ENCODE results near the gene MYO1E.

The MYO1E gene

DNA sequence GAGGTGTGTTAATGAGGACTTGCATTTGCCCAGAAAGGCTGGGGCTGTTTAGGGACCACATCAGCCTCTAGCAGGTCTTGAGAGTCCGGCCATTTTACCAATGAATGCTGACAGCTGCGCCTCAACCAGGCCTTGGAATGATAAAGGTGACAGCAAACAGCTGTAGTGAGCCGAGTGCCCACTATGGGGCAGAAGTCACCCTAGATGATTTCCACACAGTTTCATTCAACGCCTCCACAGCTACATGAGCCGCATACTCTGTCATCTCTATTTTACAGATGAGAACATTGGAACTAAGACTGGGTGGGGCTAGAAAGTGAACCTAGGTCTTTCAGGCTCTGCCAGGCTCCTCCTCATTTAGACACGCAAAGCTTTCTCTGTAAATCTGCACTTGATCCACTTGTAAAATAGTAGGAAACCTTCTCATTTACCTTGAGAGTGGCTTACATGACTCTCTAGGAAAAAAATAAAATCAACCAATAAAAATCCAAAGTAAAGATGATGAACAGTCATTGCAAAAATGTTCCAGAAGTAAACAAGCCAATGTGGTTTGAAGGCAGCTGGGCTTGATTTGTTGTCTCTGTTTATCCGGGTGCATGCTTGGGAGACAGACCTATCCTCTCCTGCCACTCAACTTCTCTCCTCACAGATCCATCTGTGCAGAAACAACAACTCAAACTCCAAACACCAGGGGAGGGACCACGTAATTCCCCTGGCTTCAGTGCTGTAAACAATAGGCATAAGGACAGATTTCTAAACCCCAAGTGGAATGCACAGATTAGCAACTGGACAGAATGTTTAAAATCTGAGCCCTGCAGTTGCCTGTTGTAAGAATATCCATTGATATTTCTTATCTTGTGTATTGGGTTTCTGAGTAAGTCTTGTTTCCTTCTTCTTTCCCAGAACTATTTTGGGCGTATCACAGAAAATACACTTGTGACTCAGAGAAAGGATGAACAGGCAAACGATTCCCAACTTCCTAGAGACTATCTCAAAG is 197.5 kb downstream of the MYO1E start:
- FAIRE-seq, result peak; percentile 5

DNA sequence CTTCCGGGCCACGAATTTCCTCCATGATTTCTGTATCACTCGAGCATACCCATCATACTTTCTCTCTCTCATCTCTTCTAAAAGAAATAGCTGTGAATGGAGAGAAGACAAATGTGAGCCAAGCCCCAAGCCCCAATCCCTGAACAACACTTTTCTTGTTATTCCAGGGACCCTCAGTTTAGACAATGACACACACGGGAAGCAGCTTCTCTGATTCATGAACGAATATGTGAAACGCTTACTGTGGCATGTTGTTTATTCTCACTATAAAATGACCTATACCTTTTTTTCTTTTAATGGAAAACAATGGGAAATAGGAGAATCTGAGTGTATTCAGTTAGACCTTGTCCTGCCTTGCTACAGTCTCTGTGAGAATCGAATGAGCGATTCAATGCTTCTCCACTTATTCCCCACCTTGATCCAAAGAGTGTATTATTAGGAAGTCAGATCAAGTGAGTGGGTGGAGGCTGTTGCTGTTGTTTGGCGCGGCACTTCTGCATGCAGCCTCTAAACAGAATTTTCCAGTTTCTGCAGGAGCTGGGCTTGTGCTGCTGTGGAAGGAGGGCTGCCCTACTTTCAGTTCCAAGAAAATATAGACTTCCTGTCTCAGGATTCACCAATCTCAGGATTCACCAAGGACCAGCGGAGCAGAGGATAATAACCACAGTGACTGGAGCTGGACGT is 198.4 kb downstream of the MYO1E start:
- no peak for DNase-seq (ENCODE audit: insufficient read length, low spot score)
- FAIRE-seq, result no peak
- TF ChIP-seq POU2F2 (IDR thresholded peaks at IDR 0.05; ENCODE audit: low read depth, low read length), result no peak
- no peak for TF ChIP-seq POLR2AphosphoS5 (IDR thresholded peaks at IDR 0.05; ENCODE audit: low read depth, low read length)
- TF ChIP-seq PAX5 (IDR thresholded peaks at IDR 0.05; ENCODE audit: insufficient read depth, low read length, severe bottlenecking), result no peak
- no peak for TF ChIP-seq SPI1 (IDR thresholded peaks at IDR 0.05; ENCODE audit: low read depth, low read length)
- no peak for TF ChIP-seq TAF1 (IDR thresholded peaks at IDR 0.05; ENCODE audit: low read depth, low read length)

More for the DNA sequence above, 197.5 kb downstream of the MYO1E start:
- TF ChIP-seq TAF1 (IDR thresholded peaks at IDR 0.05; ENCODE audit: low read depth, low read length) (no peak), POLR2A (IDR thresholded peaks at IDR 0.05; ENCODE audit: low read depth, low read length) (no peak), POU2F2 (IDR thresholded peaks at IDR 0.05; ENCODE audit: low read depth, low read length) (no peak)
- peak; percentile 23 for DNase-seq (ENCODE audit: insufficient read length, low spot score)

- TF ChIP-seq SPI1 (IDR thresholded peaks at IDR 0.05; ENCODE audit: low read depth, low read length), result no peak
- no peak for TF ChIP-seq TAF1 (IDR thresholded peaks at IDR 0.05; ENCODE audit: low read depth, low read length)
- no peak for TF ChIP-seq PAX5 (IDR thresholded peaks at IDR 0.05; ENCODE audit: insufficient read depth, low read length, severe bottlenecking)
- no peak for TF ChIP-seq POLR2AphosphoS5 (IDR thresholded peaks at IDR 0.05; ENCODE audit: low read depth, low read length)
- no peak for TF ChIP-seq POLR2A (IDR thresholded peaks at IDR 0.05; ENCODE audit: low read depth, low read length)
- TF ChIP-seq POU2F2 (IDR thresholded peaks at IDR 0.05; ENCODE audit: low read depth, low read length), result no peak
- FAIRE-seq (no peak), DNase-seq (ENCODE audit: insufficient read length, low spot score) (no peak)
Measured at GRCh38 chr15:59173194-59173593, 199.5 kb downstream of the MYO1E start.

GRCh38 chr15:59172289-59172901 is 200.3 kb downstream of the MYO1E start:
- DNase-seq (ENCODE audit: insufficient read length, low spot score), result no peak
- no peak for FAIRE-seq
- TF ChIP-seq SPI1 (IDR thresholded peaks at IDR 0.05; ENCODE audit: low read depth, low read length), result no peak
- TF ChIP-seq POLR2A (IDR thresholded peaks at IDR 0.05; ENCODE audit: low read depth, low read length), result no peak
- TF ChIP-seq POLR2AphosphoS5 (IDR thresholded peaks at IDR 0.05; ENCODE audit: low read depth, low read length), result no peak
- no peak for TF ChIP-seq PAX5 (IDR thresholded peaks at IDR 0.05; ENCODE audit: insufficient read depth, low read length, severe bottlenecking)
- TF ChIP-seq POU2F2 (IDR thresholded peaks at IDR 0.05; ENCODE audit: low read depth, low read length), result no peak
- TF ChIP-seq TAF1 (IDR thresholded peaks at IDR 0.05; ENCODE audit: low read depth, low read length), result no peak

DNA sequence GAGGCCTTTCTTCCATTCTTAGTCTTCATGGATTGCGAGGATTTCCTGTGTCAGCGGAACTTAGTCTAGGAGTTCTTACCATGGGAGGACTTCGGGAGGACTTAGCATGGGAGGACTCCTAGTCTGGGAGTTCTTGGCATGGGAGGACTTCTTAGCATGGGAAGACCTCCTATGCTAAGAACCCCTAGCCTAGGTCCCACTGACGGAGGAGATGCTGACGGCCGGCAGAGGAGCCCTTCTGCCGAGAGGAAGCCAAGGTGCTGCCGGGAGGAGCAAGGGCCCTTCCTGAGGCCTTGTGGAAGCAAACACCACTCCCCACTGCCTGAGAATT is 201.6 kb downstream of the MYO1E start:
- FAIRE-seq, result no peak
- DNase-seq (ENCODE audit: insufficient read length, low spot score), result no peak
- TF ChIP-seq TAF1 (IDR thresholded peaks at IDR 0.05; ENCODE audit: low read depth, low read length) (no peak), PAX5 (IDR thresholded peaks at IDR 0.05; ENCODE audit: insufficient read depth, low read length, severe bottlenecking) (no peak), SPI1 (IDR thresholded peaks at IDR 0.05; ENCODE audit: low read depth, low read length) (no peak), POLR2A (IDR thresholded peaks at IDR 0.05; ENCODE audit: low read depth, low read length) (no peak; the same call in 1 of the 2 replicates), POU2F2 (IDR thresholded peaks at IDR 0.05; ENCODE audit: low read depth, low read length) (no peak), POLR2AphosphoS5 (IDR thresholded peaks at IDR 0.05; ENCODE audit: low read depth, low read length) (no peak; the same call in 1 of the 2 replicates)

GRCh38 chr15:59170295-59171066 is 202.2 kb downstream of the MYO1E start:
- FAIRE-seq, result no peak
- TF ChIP-seq SPI1 (IDR thresholded peaks at IDR 0.05; ENCODE audit: low read depth, low read length) (no peak), POU2F2 (IDR thresholded peaks at IDR 0.05; ENCODE audit: low read depth, low read length) (no peak), PAX5 (IDR thresholded peaks at IDR 0.05; ENCODE audit: insufficient read depth, low read length, severe bottlenecking) (no peak)
- DNase-seq (ENCODE audit: insufficient read length, low spot score), result no peak

GRCh38 chr15:59169251-59169708 is 203.4 kb downstream of the MYO1E start:
- FAIRE-seq (peak; percentile 16), DNase-seq (ENCODE audit: insufficient read length, low spot score) (no peak)
- TF ChIP-seq PAX5 (IDR thresholded peaks at IDR 0.05; ENCODE audit: insufficient read depth, low read length, severe bottlenecking) (no peak), POLR2AphosphoS5 (IDR thresholded peaks at IDR 0.05; ENCODE audit: low read depth, low read length) (no peak), TAF1 (IDR thresholded peaks at IDR 0.05; ENCODE audit: low read depth, low read length) (no peak), SPI1 (IDR thresholded peaks at IDR 0.05; ENCODE audit: low read depth, low read length) (no peak), POLR2A (IDR thresholded peaks at IDR 0.05; ENCODE audit: low read depth, low read length) (no peak), POU2F2 (IDR thresholded peaks at IDR 0.05; ENCODE audit: low read depth, low read length) (no peak)

DNA sequence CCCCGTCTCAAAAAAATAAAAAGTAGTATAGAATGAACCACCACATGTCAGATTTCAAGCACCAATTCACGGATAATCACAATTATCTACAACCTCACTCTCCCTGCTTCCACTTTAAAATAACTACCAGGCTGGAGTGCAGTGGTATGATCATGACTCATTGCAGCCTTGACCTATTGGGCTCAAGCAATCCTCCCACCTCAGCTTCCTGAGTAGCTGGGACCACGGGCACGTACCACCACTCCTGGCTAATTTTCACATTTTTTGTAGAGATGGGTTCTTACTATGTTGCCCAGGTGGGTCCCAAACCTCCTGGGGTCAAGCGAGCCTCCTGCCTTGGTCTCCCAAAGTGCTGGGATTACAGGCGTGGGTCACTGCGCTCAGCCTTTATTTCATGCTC is 204.1 kb downstream of the MYO1E start:
- TF ChIP-seq SPI1 (IDR thresholded peaks at IDR 0.05; ENCODE audit: low read depth, low read length) (no peak), POLR2AphosphoS5 (IDR thresholded peaks at IDR 0.05; ENCODE audit: low read depth, low read length) (no peak), POU2F2 (IDR thresholded peaks at IDR 0.05; ENCODE audit: low read depth, low read length) (no peak), TAF1 (IDR thresholded peaks at IDR 0.05; ENCODE audit: low read depth, low read length) (no peak), PAX5 (IDR thresholded peaks at IDR 0.05; ENCODE audit: insufficient read depth, low read length, severe bottlenecking) (no peak), POLR2A (IDR thresholded peaks at IDR 0.05; ENCODE audit: low read depth, low read length) (no peak)
- FAIRE-seq (no peak), DNase-seq (ENCODE audit: insufficient read length, low spot score) (no peak)
